Ovary (tissue), 3 donors: Measurements from ENCODE around the gene RHBDF2.

Experiments
- CTCF ChIP-seq, 3 donors: fragments of 450-650 bp in 2 of 3; fragments of 200-600 bp in 1 of 3; IDR thresholded peaks; one replicate each; pipeline versions ENCODE4 v1.5.1 to v1.8.0; 2016 to 2022; ENCODE audit warnings: antibody characterized with exemption in 3 of 3, mild to moderate bottlenecking in 1 of 3
- EP300 ChIP-seq: sonication (generic); formaldehyde crosslinking; IDR thresholded peaks from one replicate; pipeline ENCODE4 v1.6.1; 2017; ENCODE audit warnings: antibody characterized with exemption
- POLR2A ChIP-seq: fragments of 450-650 bp; IDR thresholded peaks from one replicate; pipeline ENCODE4 v1.6.1; 2017; ENCODE audit warnings: antibody characterized with exemption, mild to moderate bottlenecking, moderate library complexity
- donor health status: DM: no; HTN: no; CAD: no.

DNA sequence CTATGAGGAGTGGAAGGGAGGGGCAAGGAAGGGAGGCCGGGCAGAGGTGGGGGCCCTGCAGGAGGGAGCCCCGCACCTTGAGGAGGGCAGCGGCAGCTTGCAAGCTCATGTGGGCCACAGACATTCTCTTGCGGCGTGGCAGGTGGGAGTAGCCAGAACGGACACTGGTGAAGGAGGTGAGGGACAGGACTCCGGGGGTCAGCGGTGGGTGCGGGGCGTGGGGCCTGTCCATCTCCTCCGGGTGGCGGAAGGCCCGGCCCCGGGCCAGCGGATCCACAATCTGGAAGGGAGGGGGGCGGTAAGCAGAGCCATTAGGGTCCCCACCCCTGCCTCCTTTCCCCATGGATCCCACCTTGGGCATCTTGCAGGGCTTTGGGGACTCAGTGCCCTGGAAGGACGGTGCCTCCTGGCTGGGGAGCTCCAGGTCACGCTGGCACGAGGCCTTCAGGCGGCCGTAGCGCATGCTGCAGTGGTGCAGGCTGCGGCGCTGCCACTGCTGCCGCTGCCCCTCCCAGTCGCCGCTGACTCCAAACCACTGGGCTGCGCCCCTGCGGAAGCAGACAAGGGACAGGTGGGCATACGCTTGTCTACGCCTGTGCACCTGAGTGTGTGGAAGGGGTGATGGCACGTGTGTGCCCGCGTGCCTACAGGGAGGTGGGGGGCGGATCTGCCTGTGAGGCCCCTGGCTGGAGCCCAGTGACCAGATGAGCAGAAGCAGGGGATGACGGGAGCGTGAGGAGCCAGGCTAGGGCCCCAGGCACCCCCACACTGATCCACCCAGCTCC, 22.3 kb downstream of the RHBDF2 start:
- no peak for TF ChIP-seq CTCF (IDR thresholded peaks at IDR 0.05)
- TF ChIP-seq POLR2A, result no peak
- no peak for TF ChIP-seq EP300
